Lower leg skin (tissue), 4 donors: ENCODE data around the gene HBM. TPM values are rescaled to one million over a fixed set of nuclear protein-coding genes. Genes with fewer than 3 reads are reported as not detected.
"Not testable (repeated sequence)": the region's sequence is repeated elsewhere in the genome, so short reads cannot be mapped to it uniquely, and the experiment has no call there.

ENCODE experiments used
- DNase-seq, 2 donors: peaks; one replicate each; pipeline ENCODE4 v3.0.0-alpha.2; 2019; ENCODE audit warnings: low spot score in 2 of 2
- H3K4me3 ChIP-seq: fragments of 200-600 bp; sonication (generic); 2 replicates; pipeline ENCODE4 v1.5.1; 2017; ENCODE audit warnings: mild to moderate bottlenecking, low read depth; ENCODE audit not compliant: poor library complexity, severe bottlenecking
- POLR2A ChIP-seq, 2 donors: fragments of 450-650 bp; IDR thresholded peaks; one replicate each; pipeline ENCODE4 v1.6.1; 2016 to 2017; ENCODE audit warnings: antibody characterized with exemption in 2 of 2, mild to moderate bottlenecking in 1 of 2, moderate library complexity in 1 of 2
- WGBS, 2 donors: methylation state at CpG; one replicate each; pipeline ENCODE4 v1.1.5; 2018; 5-methylcytosine and 5-hydroxymethylcytosine counted together
- intact Hi-C: fragments of 100-400 bp; cut with DNase I; formaldehyde crosslinking; loops from one replicate; pipeline ENCODE4 v1.15.0; 2023; ENCODE audit warnings: low total_unique reads
- total RNA-seq, 4 donors: library from RNA; depleted of rRNA; stranded (reverse); fragments of >200 nt; gene quantifications; one replicate each; pipeline ENCODE4 v1.1.0, GENCODE V29; 2016
- TF ChIP-seq, protein P1 (sequence below), 3 donors: fragments of 450-650 bp; IDR thresholded peaks; one replicate each; pipeline ENCODE4 v1.5.1; 2016; ENCODE audit warnings: antibody characterized with exemption in 3 of 3, mild to moderate bottlenecking in 3 of 3, moderate library complexity in 2 of 3

The HBM gene
- total RNA-seq, 4 donors from 2014 or later: not detected

DNA sequence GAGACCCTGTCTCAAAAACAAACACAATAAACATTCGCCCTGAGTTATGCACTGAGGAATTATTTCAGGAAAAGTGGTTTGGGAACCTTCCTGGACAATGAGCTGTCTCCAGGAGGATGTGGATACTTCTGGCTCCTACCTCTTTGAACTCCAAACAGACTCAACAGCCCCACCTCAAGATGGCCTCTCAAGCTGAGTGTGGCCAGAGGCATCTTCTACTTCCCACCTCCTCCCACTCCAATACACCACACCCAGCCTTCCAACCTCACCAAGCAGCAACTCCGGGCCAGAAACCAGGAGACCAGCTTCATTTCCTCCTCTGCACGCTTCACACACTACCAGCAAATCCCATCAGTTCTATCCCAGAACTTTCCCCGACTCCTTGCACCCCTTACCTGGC lies 26.1 kb downstream of the HBM start:
- DNase-seq: no peak

DNA sequence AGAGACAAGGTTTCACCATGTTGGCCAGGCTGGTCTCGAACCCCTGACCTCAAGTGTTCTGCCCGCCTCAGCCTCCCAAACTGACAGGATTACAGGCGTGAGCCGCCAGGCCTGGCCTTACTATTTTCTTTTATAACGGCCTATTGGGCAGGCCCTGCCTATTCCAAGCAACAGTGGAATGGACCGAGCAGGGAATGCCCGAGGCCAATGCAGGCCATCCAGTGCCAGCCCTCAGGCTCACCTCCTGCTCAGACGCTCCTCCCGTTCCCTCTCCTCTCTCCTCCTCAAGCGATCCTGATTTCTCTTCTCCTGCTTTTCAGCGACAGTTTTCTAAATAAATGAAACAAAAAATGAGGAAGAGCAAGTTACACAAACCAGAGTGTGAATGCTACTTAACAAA lies 26.9 kb downstream of the HBM start:
- TF ChIP-seq, protein P1, sequence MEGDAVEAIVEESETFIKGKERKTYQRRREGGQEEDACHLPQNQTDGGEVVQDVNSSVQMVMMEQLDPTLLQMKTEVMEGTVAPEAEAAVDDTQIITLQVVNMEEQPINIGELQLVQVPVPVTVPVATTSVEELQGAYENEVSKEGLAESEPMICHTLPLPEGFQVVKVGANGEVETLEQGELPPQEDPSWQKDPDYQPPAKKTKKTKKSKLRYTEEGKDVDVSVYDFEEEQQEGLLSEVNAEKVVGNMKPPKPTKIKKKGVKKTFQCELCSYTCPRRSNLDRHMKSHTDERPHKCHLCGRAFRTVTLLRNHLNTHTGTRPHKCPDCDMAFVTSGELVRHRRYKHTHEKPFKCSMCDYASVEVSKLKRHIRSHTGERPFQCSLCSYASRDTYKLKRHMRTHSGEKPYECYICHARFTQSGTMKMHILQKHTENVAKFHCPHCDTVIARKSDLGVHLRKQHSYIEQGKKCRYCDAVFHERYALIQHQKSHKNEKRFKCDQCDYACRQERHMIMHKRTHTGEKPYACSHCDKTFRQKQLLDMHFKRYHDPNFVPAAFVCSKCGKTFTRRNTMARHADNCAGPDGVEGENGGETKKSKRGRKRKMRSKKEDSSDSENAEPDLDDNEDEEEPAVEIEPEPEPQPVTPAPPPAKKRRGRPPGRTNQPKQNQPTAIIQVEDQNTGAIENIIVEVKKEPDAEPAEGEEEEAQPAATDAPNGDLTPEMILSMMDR (IDR thresholded peaks at IDR 0.05): no peak
- no peak for TF ChIP-seq POLR2A (IDR thresholded peaks at IDR 0.05)
- no peak for DNase-seq
- 96 to 97% methylated on average over 11 of the region's 11 CpGs for WGBS, 2 donors
- intact Hi-C loops: no loop called here
- H3K4me3 ChIP-seq: no peak overlapping the region

More for the DNA sequence above, 26.1 kb downstream of the HBM start:
- intact Hi-C loops: no loop called here
- 89 to 90% methylated on average over 4 of the region's 4 CpGs for WGBS, 2 donors
- no peak overlapping the region for H3K4me3 ChIP-seq
- no peak for TF ChIP-seq POLR2A (IDR thresholded peaks at IDR 0.05)
- TF ChIP-seq, protein P1 (IDR thresholded peaks at IDR 0.05): no peak

DNA sequence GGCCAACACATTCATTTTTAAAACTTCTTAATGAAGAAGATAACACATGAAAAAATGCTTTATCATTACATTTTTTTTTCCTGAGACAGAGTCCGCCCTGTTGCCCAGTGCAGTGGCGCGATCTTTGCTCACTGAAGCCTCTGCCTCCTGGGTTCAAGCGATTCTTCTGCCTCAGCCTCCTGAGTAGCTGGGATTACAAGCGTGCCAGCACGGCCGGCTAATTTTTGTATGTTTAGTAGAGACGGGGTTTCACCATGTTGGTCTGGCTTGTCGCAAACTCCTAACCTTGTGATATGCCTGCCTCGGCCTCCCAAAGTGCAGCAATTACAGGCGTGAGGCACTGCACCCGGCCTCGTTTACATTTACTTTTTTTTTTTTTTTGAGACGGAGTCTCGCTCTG lies 27.7 kb downstream of the HBM start:
- WGBS, 2 donors: 92 to 94% methylated on average over 15 of the region's 15 CpGs
- no peak for DNase-seq
- TF ChIP-seq, protein P1 (IDR thresholded peaks at IDR 0.05): no peak
- no peak for TF ChIP-seq POLR2A (IDR thresholded peaks at IDR 0.05)
- no peak overlapping the region for H3K4me3 ChIP-seq
- intact Hi-C loops: no loop called here

DNA sequence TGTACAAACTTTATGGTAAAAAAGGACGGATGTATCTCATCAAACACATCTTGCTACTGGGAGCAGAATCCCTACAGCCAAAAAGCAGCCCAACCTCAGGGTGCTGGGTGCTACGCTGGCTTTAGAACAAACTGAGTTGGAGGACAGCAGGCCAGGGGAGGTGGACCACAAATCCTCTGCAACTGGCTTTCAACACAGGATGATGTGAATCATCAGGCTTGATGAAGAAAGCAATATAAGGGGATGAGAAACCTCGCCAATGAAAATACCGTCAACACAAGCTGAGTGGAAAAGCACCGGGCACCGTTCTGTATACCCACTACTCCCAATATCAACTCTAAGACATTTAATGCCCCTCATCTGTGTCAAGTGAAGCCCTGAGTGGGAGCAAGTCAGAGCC lies 28.7 kb downstream of the HBM start:
- no peak for DNase-seq
- 94 to 96% methylated on average over 6 of the region's 6 CpGs for WGBS, 2 donors
- intact Hi-C loops: no loop called here
- no peak overlapping the region for H3K4me3 ChIP-seq
- TF ChIP-seq, protein P1 (IDR thresholded peaks at IDR 0.05): no peak
- no peak for TF ChIP-seq POLR2A (IDR thresholded peaks at IDR 0.05)

DNA sequence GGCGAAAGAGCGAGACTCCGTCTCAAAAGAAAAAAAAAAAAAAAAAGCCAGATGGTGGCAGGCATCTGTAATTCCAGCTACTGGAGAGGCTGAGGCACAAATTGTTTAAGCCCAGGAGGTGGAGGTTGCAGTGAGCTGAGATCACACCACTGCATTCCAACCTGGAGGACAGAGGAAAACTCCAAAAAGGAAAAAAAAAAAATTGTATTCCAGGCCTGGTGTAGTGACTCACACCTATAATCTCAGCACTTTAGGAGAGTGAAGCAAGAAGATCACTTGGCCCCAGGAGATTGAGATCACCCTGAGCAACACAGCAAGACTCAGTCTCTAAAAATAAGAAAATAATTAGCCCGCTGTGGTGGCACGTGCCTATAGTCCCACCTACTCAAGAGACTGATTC lies 34.6 kb downstream of the HBM start:
- WGBS, 2 donors: 81 to 90% methylated on average over 5 of the region's 5 CpGs
- TF ChIP-seq POLR2A (IDR thresholded peaks at IDR 0.05): no peak
- TF ChIP-seq, protein P1 (IDR thresholded peaks at IDR 0.05): no peak
- intact Hi-C loops: no loop called here
- H3K4me3 ChIP-seq: no peak overlapping the region
- no peak for DNase-seq

DNA sequence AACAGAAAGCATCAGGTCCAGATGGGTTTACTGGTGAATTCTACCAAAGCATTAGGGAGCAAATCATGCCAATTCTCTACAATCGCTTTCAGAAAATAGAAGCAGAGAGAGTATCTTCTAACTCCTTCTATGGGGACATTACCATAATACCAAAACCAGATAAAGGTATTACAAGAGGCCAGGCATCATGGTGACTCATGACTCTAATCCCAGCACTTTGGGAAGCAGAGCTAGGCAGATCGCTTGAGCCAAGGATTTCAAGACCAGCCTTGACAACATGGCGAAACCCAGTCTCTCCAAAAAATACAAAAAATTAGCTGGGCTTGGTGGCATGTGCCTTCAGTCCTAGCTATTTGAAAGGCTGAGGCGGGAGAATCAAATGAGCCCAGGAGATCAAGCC lies 37.5 kb downstream of the HBM start:
- TF ChIP-seq, protein P1 (IDR thresholded peaks at IDR 0.05): no peak
- TF ChIP-seq POLR2A (IDR thresholded peaks at IDR 0.05): no peak
- intact Hi-C loops: no loop called here
- no peak for DNase-seq
- H3K4me3 ChIP-seq: no peak overlapping the region
- WGBS, 2 donors: 92 to 98% methylated on average over 4 of the region's 4 CpGs

DNA sequence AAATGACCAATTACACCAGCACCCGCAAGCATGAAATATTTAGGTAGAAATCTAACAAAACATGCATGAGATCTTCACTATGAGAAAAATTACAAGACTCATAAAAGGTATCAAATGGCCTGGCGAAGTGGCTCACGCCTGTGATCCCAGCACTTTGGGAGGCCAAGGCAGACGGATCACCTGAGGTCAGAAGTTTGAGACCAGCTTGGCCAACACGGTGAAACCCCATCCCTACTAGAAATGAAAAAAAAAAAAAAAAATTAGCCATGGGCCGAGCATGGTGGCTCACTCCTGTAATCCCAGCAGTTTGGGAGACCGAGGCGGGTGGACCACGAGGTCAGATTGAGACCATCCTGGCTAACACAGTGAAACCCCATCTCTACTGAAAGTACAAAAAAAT lies 38.3 kb downstream of the HBM start:
- DNase-seq, H3K4me3 ChIP-seq, intact Hi-C loops: not testable (repeated sequence)
- 89 to 96% methylated on average over 9 of the region's 9 CpGs for WGBS, 2 donors

DNA sequence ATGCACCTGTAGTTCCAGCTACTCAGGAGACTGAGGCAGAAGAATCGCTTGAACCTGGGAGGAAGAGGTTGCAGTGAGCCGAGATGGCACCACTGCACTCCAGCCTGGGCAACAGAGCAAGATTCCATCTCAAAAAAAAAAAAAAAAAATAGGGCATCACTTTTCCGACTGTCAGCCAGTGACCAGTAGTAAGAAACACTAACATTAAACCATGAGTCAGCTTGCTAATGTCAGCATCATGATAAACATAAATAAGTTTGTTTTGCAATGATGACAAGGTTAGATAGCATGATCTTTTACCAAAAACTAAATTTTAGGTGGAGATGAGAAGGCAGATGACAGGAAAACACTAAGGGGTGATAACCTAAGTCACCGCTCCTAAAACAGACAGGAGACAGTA lies 43.6 kb downstream of the HBM start:
- WGBS, 2 donors: 86% methylated on average over 4 of the region's 4 CpGs
- DNase-seq, intact Hi-C loops, H3K4me3 ChIP-seq: not testable (repeated sequence)

DNA sequence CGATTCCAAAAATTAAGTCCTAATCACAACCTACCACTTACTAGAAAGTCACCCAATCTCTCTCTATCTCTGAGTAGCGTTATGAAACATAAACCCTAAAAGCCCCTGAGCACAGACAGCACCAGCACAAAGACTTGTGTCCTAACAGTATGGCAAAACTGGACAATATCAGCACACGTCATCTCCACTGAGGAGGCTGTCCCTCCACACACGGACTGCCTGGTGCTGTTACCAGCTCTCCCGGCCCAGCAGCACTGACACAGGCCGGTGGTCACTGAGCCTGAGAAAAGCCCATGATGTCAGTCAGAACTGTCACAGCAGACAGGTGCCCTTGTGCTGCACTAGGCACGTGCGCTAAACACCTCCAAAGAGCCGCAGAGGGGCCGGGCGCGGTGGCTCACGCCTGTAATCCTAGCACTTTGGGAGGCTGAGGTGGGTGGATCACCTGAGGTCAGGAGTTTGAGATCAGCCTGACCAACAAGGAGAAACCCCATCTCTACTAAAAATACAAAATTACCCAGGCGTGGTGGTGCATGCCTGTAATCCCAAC lies 45.9 kb downstream of the HBM start:
- DNase-seq, H3K4me3 ChIP-seq, intact Hi-C loops: not testable (repeated sequence)
- WGBS, 2 donors: 90 to 93% methylated on average over 13 to 14 of the region's 14 CpGs
